HCT116 (cell line): ENCODE results near the gene ERLIN1. TPM values are rescaled to one million over a fixed set of nuclear protein-coding genes. Genes with fewer than 3 reads are reported as not detected.

Experiments
- ATAC-seq: fragments of 200-7000 bp; cut with Tn5 transposase; 2 replicates; pipeline ENCODE4 v1.9.1; 2020; ENCODE audit warnings: mild to moderate bottlenecking, moderate library complexity
- BruUV-seq: library from RNA; stranded (reverse); fragments of 400-500 nt; replicated peaks from 2 replicates; lab custom pipeline; 2021; lab: Mats Ljungman, UMichigan
- CTCF ChIA-PET: fragments of 300-600 bp; sonication (Branson Sonifier 250); formaldehyde crosslinking; loops from one replicate; lab custom pipeline; 2021; ENCODE audit warnings: antibody characterized with exemption; lab: Charles Lee
- POLR2A ChIA-PET: fragments of 300-600, 350-600 bp; sonication (Branson Sonifier 250); formaldehyde crosslinking; loops from one replicate; lab custom pipeline; 2021; ENCODE audit warnings: antibody characterized with exemption; lab: Charles Lee
- RAD21 ChIA-PET, 2 experiments: fragments of 300-600 bp; sonication (Branson Sonifier 250); formaldehyde crosslinking; loops; one replicate each; lab custom pipeline; 2023; ENCODE audit warnings: low total read pairs in 2 of 2; ENCODE audit not compliant: uncharacterized antibody in 2 of 2, unreplicated experiment in 2 of 2, low non-redundant PET in 1 of 2; lab: Charles Lee
- DNase-seq: peaks from one replicate; pipeline ENCODE4 v3.0.0-alpha.2; 2010; ENCODE audit warnings: low read depth, low spot score
- H2AFZ ChIP-seq: fragments of 200-600 bp; shearing (Covaris generic), sonication (generic); 2 replicates; pipeline ENCODE4 v1.6.1; 2017; ENCODE audit warnings: low read depth, mixed run types, mixed read lengths, antibody characterized with exemption, low read length; ENCODE audit not compliant: poor library complexity, severe bottlenecking
- H3K27ac ChIP-seq: 2 replicates; pipeline ENCODE4 v1.5.1; 2012; ENCODE audit warnings: low read depth, low read length
- H3K27me3 ChIP-seq: fragments of 200-600 bp; sonication (generic); 2 replicates; pipeline ENCODE4 v1.6.1; 2016; ENCODE audit warnings: mixed run types, low read length, mixed read lengths; ENCODE audit not compliant: insufficient read depth
- H3K36me3 ChIP-seq, 2 experiments: fragments of 200-500 bp in 1 of 2; fragments of 200-600 bp in 1 of 2; sonication (Bioruptor generic) in 1 of 2; sonication (generic) in 1 of 2; 2 replicates each; pipeline versions ENCODE4 v1.5.1 to v1.6.1; 2014 to 2016; ENCODE audit warnings: low read length in 2 of 2, inconsistent platforms in 1 of 2, mixed read lengths in 1 of 2, mixed run types in 1 of 2; ENCODE audit not compliant: insufficient read depth in 2 of 2, control insufficient read depth in 1 of 2
- H3K4me1 ChIP-seq, 2 experiments: fragments of 200-600 bp in 1 of 2; sonication (generic) in 1 of 2; 2 replicates each; pipeline versions ENCODE4 v1.5.1 to v1.6.1; 2012 to 2017; ENCODE audit warnings: low read length in 2 of 2, inconsistent platforms in 1 of 2, mild to moderate bottlenecking in 1 of 2, mixed read lengths in 1 of 2, mixed run types in 1 of 2, moderate library complexity in 1 of 2; ENCODE audit not compliant: insufficient read depth in 2 of 2, control insufficient read depth in 1 of 2
- H3K4me2 ChIP-seq: fragments of 200-600 bp; sonication (generic); 2 replicates; pipeline ENCODE4 v1.6.1; 2017; ENCODE audit warnings: mixed run types, low read length, mixed read lengths
- H3K4me3 ChIP-seq, 2 experiments: fragments of 200-600 bp in 1 of 2; sonication (generic) in 1 of 2; replicated peaks in 1 of 2; 2 replicates each; pipeline ENCODE4 v1.5.1; 2011 to 2016; ENCODE audit warnings: low read length in 2 of 2, control low read depth in 1 of 2, low read depth in 1 of 2, mild to moderate bottlenecking in 1 of 2, mixed read lengths in 1 of 2, mixed run types in 1 of 2
- H3K79me2 ChIP-seq: fragments of 200-600 bp; sonication (generic); 2 replicates; pipeline ENCODE4 v1.6.1; 2017; ENCODE audit warnings: mild to moderate bottlenecking, mixed run types, low read length, moderate library complexity, mixed read lengths; ENCODE audit not compliant: insufficient read depth
- H3K9ac ChIP-seq: fragments of 200-600 bp; sonication (generic); 2 replicates; pipeline ENCODE4 v1.6.1; 2016; ENCODE audit warnings: low read length, mixed read lengths
- H3K9me2 ChIP-seq: fragments of 200-600 bp; sonication (generic), shearing (Covaris generic); 2 replicates; pipeline ENCODE4 v1.6.1; 2017; ENCODE audit warnings: mixed run types, mild to moderate bottlenecking, moderate library complexity; ENCODE audit not compliant: insufficient read depth
- H3K9me3 ChIP-seq, 2 experiments: fragments of 200-500 bp in 1 of 2; fragments of 200-600 bp in 1 of 2; sonication (Bioruptor generic) in 1 of 2; sonication (generic) in 1 of 2; 2 replicates each; pipeline ENCODE4 v1.6.1; 2014 to 2017; ENCODE audit warnings: low read length in 2 of 2, mixed read lengths in 2 of 2, inconsistent platforms in 1 of 2, low read depth in 1 of 2, mild to moderate bottlenecking in 1 of 2, mixed run types in 1 of 2, moderate library complexity in 1 of 2; ENCODE audit not compliant: control insufficient read depth in 1 of 2, insufficient read depth in 1 of 2
- H4K20me1 ChIP-seq: fragments of 200-600 bp; sonication (generic), shearing (Covaris generic); 2 replicates; pipeline ENCODE4 v1.6.1; 2017; ENCODE audit warnings: mixed run types, mild to moderate bottlenecking, moderate library complexity; ENCODE audit not compliant: insufficient read depth
- ATF3 ChIP-seq: IDR thresholded peaks from 2 replicates; pipeline ENCODE4 v1.6.1; 2012
- CTCF ChIP-seq, 3 experiments: fragments of 200-600 bp in 1 of 3; sonication (generic) in 1 of 3; IDR thresholded peaks in 2 of 3; conservative IDR thresholded peaks in 1 of 3; 2 replicates each; pipeline ENCODE4 v1.5.1; 2012 to 2017; ENCODE audit warnings: low read depth in 2 of 3, low read length in 2 of 3, antibody characterized with exemption in 1 of 3, borderline replicate concordance in 1 of 3, control low read depth in 1 of 3, mild to moderate bottlenecking in 1 of 3, mixed read lengths in 1 of 3, mixed run types in 1 of 3, moderate library complexity in 1 of 3; ENCODE audit not compliant: insufficient read depth in 1 of 3
- EGR1 ChIP-seq: IDR thresholded peaks from 2 replicates; pipeline ENCODE4 v1.6.1; 2012; ENCODE audit warnings: low read depth
- FOSL1 ChIP-seq: IDR thresholded peaks from 2 replicates; pipeline ENCODE4 v1.6.1; 2012; ENCODE audit warnings: low read depth
- POLR2AphosphoS5 ChIP-seq: IDR thresholded peaks from 2 replicates; pipeline ENCODE4 v1.6.1; 2011; ENCODE audit warnings: mild to moderate bottlenecking, low read depth, low read length, moderate library complexity
- SIN3A ChIP-seq: IDR thresholded peaks from 2 replicates; pipeline ENCODE4 v1.6.1; 2012; ENCODE audit warnings: low read depth
- SP1 ChIP-seq: IDR thresholded peaks from 2 replicates; pipeline ENCODE4 v1.6.1; 2012; ENCODE audit warnings: low read depth
- TCF7L2 ChIP-seq: IDR thresholded peaks from 2 replicates; pipeline ENCODE4 v1.7.0; 2011; ENCODE audit warnings: borderline replicate concordance, inconsistent platforms; ENCODE audit not compliant: insufficient read depth, insufficient read length; ENCODE audit errors: extremely low read depth
- ZFX ChIP-seq: fragments of 450-650 bp; IDR thresholded peaks from 2 replicates; pipeline ENCODE4 v1.6.1; 2017
- intact Hi-C: fragments of 100-400 bp; cut with micrococcal nuclease; formaldehyde crosslinking; loops from 2 replicates; pipeline ENCODE4 v1.10.0; 2022
- total RNA-seq: library from RNA; stranded (reverse); gene quantifications from one replicate; pipeline ENCODE4 v1.2.1, GENCODE V29; 2021; ENCODE audit not compliant: unreplicated experiment
- TF ChIP-seq, protein P1 (sequence below): IDR thresholded peaks from 2 replicates; pipeline ENCODE4 v1.6.1; 2012

Gene ERLIN1
- total RNA-seq, 1 experiment from 2014 or later: 64.5 TPM

GRCh38 chr10:100192350-100192749 lies 6.5 kb upstream of the ERLIN1 start (continued):
- TF ChIP-seq CTCF (IDR thresholded peaks at IDR 0.05 in 2 of 3, conservative IDR thresholded peaks at IDR 0.05 in 1 of 3; ENCODE audit: borderline replicate concordance in 1 of 3, insufficient read depth in 1 of 3, low read depth in 2 of 3, low read length in 2 of 3): no peak
- no peak for TF ChIP-seq POLR2AphosphoS5
- no peak for TF ChIP-seq SIN3A
- no peak for TF ChIP-seq EGR1
- TF ChIP-seq ATF3: no peak
- TF ChIP-seq SP1: no peak
- no peak for TF ChIP-seq FOSL1

- H3K79me2 ChIP-seq: peaks cover 94% of the 10 kb centered on the region
- CTCF ChIA-PET: no interaction called here
- no peaks in the 10 kb centered on the region for H3K9me3 ChIP-seq
- POLR2A ChIA-PET: interaction anchor here (1.0 kb wide), 2 partner anchors 9 to 12 kb away, joined by 3 read pairs; no protein-coding TSS in a partner anchor
- RAD21 ChIA-PET: no interaction called here
- H3K4me1 ChIP-seq: peaks cover 12 to 23% of the 10 kb centered on the region in 2 experiments; a peak in 3 of 4 replicates
- peak overlapping the region; percentile 73 to 82 for H3K4me3 ChIP-seq
- H4K20me1 ChIP-seq: no peaks in the 10 kb centered on the region
- H2AFZ ChIP-seq: peak overlapping the region; percentile 17
- peak; percentile 16 for DNase-seq
- TSS peak; percentile 84 for BruUV-seq
- ATAC-seq: peak; percentile 66
- H3K27me3 ChIP-seq: no peaks in the 10 kb centered on the region
- peaks cover 33 to 36% of the 10 kb centered on the region in 2 experiments for H3K36me3 ChIP-seq
- H3K9ac ChIP-seq: peak overlapping the region; percentile 90
- H3K9me2 ChIP-seq: no peaks in the 10 kb centered on the region
- peak overlapping the region; percentile 82 for H3K4me2 ChIP-seq
- 0 out of 2 replicates have a peak, but pooled peaks have one; percentile 16 for TF ChIP-seq POLR2AphosphoS5
- TF ChIP-seq, protein P1, sequence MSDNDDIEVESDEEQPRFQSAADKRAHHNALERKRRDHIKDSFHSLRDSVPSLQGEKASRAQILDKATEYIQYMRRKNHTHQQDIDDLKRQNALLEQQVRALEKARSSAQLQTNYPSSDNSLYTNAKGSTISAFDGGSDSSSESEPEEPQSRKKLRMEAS: peak; percentile 56; the same call in 1 of the 2 replicates
- TF ChIP-seq ZFX: peak; percentile 63
- TF ChIP-seq FOSL1: no peak
- no peak for TF ChIP-seq TCF7L2
- TF ChIP-seq SIN3A: peak; percentile 20
- intact Hi-C loops: loop anchor here (5.0 to 10.0 kb wide), 2 partner anchors 339 to 452 kb away; partner anchors contain the start of genes COX15 and CUTC
- peak overlapping the region; percentile 84 for H3K27ac ChIP-seq
Observed at GRCh38 chr10:100186253-100187212, 704 bp upstream of the ERLIN1 start.
